OCI-LY7 (cell line): Measurements from ENCODE around the gene CCDC127.
"Not testable (repeated sequence)": the region's sequence is repeated elsewhere in the genome, so short reads cannot be mapped to it uniquely, and the experiment has no call there.

Source experiments
- EZH2phosphoT487 ChIP-seq: fragments of 200-600 bp; sonication (generic); IDR thresholded peaks from 2 replicates; pipeline ENCODE4 v1.6.1; 2018; ENCODE audit warnings: low read depth, borderline replicate concordance, mild to moderate bottlenecking, mixed run types, antibody characterized with exemption, low read length, moderate library complexity, mixed read lengths
- TF ChIP-seq, protein P1 (sequence below): fragments of 200-600 bp; sonication (generic); conservative IDR thresholded peaks from 2 replicates; pipeline ENCODE4 v1.5.1; 2014; ENCODE audit warnings: mild to moderate bottlenecking, antibody characterized with exemption, low read length, moderate library complexity, mixed read lengths

DNA sequence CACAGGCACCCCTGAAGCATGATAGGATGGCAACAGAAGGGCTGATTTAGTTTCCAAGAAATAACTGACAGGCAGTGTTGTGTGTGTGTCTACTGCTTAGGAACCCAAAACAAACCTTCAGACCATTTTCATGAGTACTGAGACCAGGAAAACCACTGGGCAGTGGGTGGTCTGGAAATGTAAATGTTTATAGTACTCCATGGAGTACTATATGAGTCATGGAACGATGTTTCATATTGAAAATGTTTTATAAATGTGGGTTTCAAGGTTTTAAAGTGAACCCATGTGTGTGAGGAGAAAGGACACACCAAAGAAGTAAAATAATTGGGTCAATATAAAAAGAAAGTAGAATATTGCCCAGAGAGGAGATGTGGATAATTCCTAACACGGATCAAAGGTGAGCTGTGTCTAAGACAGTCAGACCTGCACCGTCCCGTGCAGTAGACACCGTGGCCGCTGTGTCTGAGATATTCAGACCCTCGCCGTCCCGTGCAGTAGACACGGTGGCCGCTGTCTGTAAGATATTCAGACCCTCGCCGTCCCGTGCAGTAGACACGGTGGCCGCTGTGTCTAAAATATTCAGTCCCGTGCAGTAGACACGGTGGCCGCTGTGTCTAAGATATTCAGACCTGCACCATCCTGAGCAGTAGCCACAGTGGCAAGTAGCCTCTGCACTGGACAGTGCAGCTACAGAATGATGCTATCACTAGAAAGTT lies 48.5 kb upstream of the CCDC127 start:
- TF ChIP-seq, protein P1, sequence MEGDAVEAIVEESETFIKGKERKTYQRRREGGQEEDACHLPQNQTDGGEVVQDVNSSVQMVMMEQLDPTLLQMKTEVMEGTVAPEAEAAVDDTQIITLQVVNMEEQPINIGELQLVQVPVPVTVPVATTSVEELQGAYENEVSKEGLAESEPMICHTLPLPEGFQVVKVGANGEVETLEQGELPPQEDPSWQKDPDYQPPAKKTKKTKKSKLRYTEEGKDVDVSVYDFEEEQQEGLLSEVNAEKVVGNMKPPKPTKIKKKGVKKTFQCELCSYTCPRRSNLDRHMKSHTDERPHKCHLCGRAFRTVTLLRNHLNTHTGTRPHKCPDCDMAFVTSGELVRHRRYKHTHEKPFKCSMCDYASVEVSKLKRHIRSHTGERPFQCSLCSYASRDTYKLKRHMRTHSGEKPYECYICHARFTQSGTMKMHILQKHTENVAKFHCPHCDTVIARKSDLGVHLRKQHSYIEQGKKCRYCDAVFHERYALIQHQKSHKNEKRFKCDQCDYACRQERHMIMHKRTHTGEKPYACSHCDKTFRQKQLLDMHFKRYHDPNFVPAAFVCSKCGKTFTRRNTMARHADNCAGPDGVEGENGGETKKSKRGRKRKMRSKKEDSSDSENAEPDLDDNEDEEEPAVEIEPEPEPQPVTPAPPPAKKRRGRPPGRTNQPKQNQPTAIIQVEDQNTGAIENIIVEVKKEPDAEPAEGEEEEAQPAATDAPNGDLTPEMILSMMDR = not testable (repeated sequence)
- TF ChIP-seq EZH2phosphoT487 = not testable (repeated sequence)
